Keratinocyte (primary cell): ENCODE data around the gene DDR2. TPM values are rescaled to one million over a fixed set of nuclear protein-coding genes. Genes with fewer than 3 reads are reported as not detected.

Source experiments
- DNase-seq: peaks from one replicate; pipeline ENCODE4 v3.0.0-alpha.2; 2011; ENCODE audit warnings: low read depth, missing footprints, low spot score
- FAIRE-seq: peaks from 2 replicates; lab custom pipeline; 2011; peaks lifted over from hg19 to GRCh38; lab: Jason Lieb, UNC
- H2AFZ ChIP-seq: 2 replicates; pipeline ENCODE4 v1.6.0; 2012; ENCODE audit warnings: low read length, control low read depth, inconsistent platforms; ENCODE audit not compliant: control insufficient read depth
- H3K27ac ChIP-seq: 2 replicates; pipeline ENCODE4 v1.5.1; 2011; ENCODE audit warnings: low read length; ENCODE audit not compliant: control insufficient read depth, insufficient read depth
- H3K27me3 ChIP-seq: 3 replicates; pipeline ENCODE4 v1.6.0; 2011; ENCODE audit warnings: low read length; ENCODE audit not compliant: control insufficient read depth, insufficient read depth; ENCODE audit errors: extremely low read depth
- H3K36me3 ChIP-seq, 2 experiments: 2 replicates in 1 of 2; 3 replicates in 1 of 2; pipeline ENCODE4 v1.5.1; 2011; ENCODE audit warnings: low read length in 2 of 2, mild to moderate bottlenecking in 1 of 2; ENCODE audit not compliant: control insufficient read depth in 2 of 2, insufficient read depth in 2 of 2; ENCODE audit errors: extremely low read depth in 1 of 2
- H3K4me1 ChIP-seq: 3 replicates; pipeline ENCODE4 v1.5.1; 2011; ENCODE audit warnings: low read length; ENCODE audit not compliant: control insufficient read depth, insufficient read depth; ENCODE audit errors: extremely low read depth
- H3K4me2 ChIP-seq: 3 replicates; pipeline ENCODE4 v1.6.0; 2011; ENCODE audit warnings: low read depth, low read length; ENCODE audit not compliant: control insufficient read depth, insufficient read depth; ENCODE audit errors: extremely low read depth
- H3K4me3 ChIP-seq, 3 experiments: fragments of 200-600 bp in 1 of 3; sonication (generic) in 1 of 3; 2 replicates in 2 of 3; 3 replicates in 1 of 3; pipeline ENCODE4 v1.5.1; 2011 to 2016; ENCODE audit warnings: low read length in 3 of 3, mild to moderate bottlenecking in 3 of 3, control low read depth in 2 of 3, inconsistent platforms in 1 of 3, low read depth in 1 of 3, mixed read lengths in 1 of 3, mixed run types in 1 of 3, moderate library complexity in 1 of 3; ENCODE audit not compliant: control insufficient read depth in 2 of 3, insufficient read depth in 2 of 3; ENCODE audit errors: extremely low read depth in 1 of 3
- H3K79me2 ChIP-seq: 2 replicates; pipeline ENCODE4 v1.6.0; 2012; ENCODE audit warnings: low read length; ENCODE audit not compliant: control insufficient read depth, insufficient read depth
- H3K9ac ChIP-seq: 3 replicates; pipeline ENCODE4 v1.6.0; 2011; ENCODE audit warnings: low read length; ENCODE audit not compliant: control insufficient read depth, insufficient read depth; ENCODE audit errors: extremely low read depth
- H3K9me1 ChIP-seq: 3 replicates; pipeline ENCODE4 v1.6.0; 2011; ENCODE audit warnings: low read length; ENCODE audit not compliant: control insufficient read depth, insufficient read depth; ENCODE audit errors: extremely low read depth
- H3K9me3 ChIP-seq: 2 replicates; pipeline ENCODE4 v1.5.1; 2012; ENCODE audit warnings: low read depth, low read length; ENCODE audit not compliant: control insufficient read depth
- H4K20me1 ChIP-seq: 3 replicates; pipeline ENCODE4 v1.6.0; 2011; ENCODE audit warnings: low read length; ENCODE audit not compliant: control insufficient read depth, insufficient read depth; ENCODE audit errors: extremely low read depth
- CTCF ChIP-seq, 3 experiments: IDR thresholded peaks in 1 of 3; conservative IDR thresholded peaks in 1 of 3; optimal IDR thresholded peaks in 1 of 3; 2 replicates in 2 of 3; 3 replicates in 1 of 3; pipeline versions ENCODE3 to v1.5.1; 2011; ENCODE audit warnings: low read length in 3 of 3, mild to moderate bottlenecking in 3 of 3, moderate library complexity in 2 of 3, control low read depth in 1 of 3, inconsistent platforms in 1 of 3; ENCODE audit not compliant: insufficient read depth in 2 of 3; ENCODE audit errors: extremely low read depth in 1 of 3
- EZH2 ChIP-seq: IDR thresholded peaks from one replicate; pipeline ENCODE4 v1.6.1; 2012; ENCODE audit warnings: inconsistent platforms, mild to moderate bottlenecking, low read length, moderate library complexity
- dilution Hi-C: fragments of 300-500 bp; cut with MboI; formaldehyde crosslinking; loops from one replicate; pipeline ENCODE4 v1.7.0; 2020; ENCODE audit warnings: low sequenced_read_pairs; ENCODE audit not compliant: extremely low pct_ligation_motif_present
- polyA plus RNA-seq, 5 experiments: library from polyadenylated mRNA; depleted of rRNA in 3 of 5; stranded (reverse) in 3 of 5; stranded (forward) in 1 of 5; unstranded in 1 of 5; fragments of >200 nt; gene quantifications; 1 replicate in 1 of 5; 2 replicates in 3 of 5; 3 replicates in 1 of 5; pipeline versions ENCODE4 v1.2.1 to v1.2.3, GENCODE V29; 2011 to 2012; ENCODE audit warnings: missing spikeins in 2 of 5, low read depth in 1 of 5, low replicate concordance in 1 of 5

The DDR2 gene
- polyA plus RNA-seq, 1 donor (not counting 4 experiments of a cell fraction or from before 2014, with no cell fraction given), result 0.39 TPM

GRCh38 chr1:162645666-162646065, 13.4 kb downstream of the DDR2 start:
- Histone ChIP-seq H3K9me1 (no peaks in the 10 kb centered on the region), H3K9ac (no peak overlapping the region), H3K4me3 (no peak overlapping the region), H3K4me1 (no peaks in the 10 kb centered on the region), H4K20me1 (no peaks in the 10 kb centered on the region), H3K4me2 (no peak overlapping the region), H2AFZ (no peak overlapping the region), H3K79me2 (no peaks in the 10 kb centered on the region), H3K9me3 (no peaks in the 10 kb centered on the region), H3K27me3 (no peaks in the 10 kb centered on the region), H3K27ac (no peak overlapping the region), H3K36me3 (no peaks in the 10 kb centered on the region)
- dilution Hi-C loops, result no loop called here
- DNase-seq (no peak), FAIRE-seq (no peak)
- TF ChIP-seq CTCF (optimal IDR thresholded peaks at IDR 0.05 in 1 of 3, IDR thresholded peaks at IDR 0.05 in 1 of 3, conservative IDR thresholded peaks at IDR 0.05 in 1 of 3; ENCODE audit: extremely low read depth in 1 of 3, insufficient read depth in 2 of 3, low read length in 3 of 3), result no peak

- FAIRE-seq (no peak), DNase-seq (no peak)
- Histone ChIP-seq H3K9me3 (no peaks in the 10 kb centered on the region), H3K4me1 (no peaks in the 10 kb centered on the region), H3K27me3 (no peaks in the 10 kb centered on the region), H3K79me2 (no peaks in the 10 kb centered on the region), H2AFZ (no peak overlapping the region), H3K9me1 (no peaks in the 10 kb centered on the region), H4K20me1 (no peaks in the 10 kb centered on the region), H3K9ac (no peak overlapping the region), H3K4me2 (no peak overlapping the region), H3K4me3 (no peak overlapping the region), H3K36me3 (no peaks in the 10 kb centered on the region), H3K27ac (no peak overlapping the region)
- dilution Hi-C loops, result no loop called here
- TF ChIP-seq EZH2 (no peak), CTCF (optimal IDR thresholded peaks at IDR 0.05 in 1 of 3, IDR thresholded peaks at IDR 0.05 in 1 of 3, conservative IDR thresholded peaks at IDR 0.05 in 1 of 3; ENCODE audit: extremely low read depth in 1 of 3, insufficient read depth in 2 of 3, low read length in 3 of 3) (no peak)
Measured at GRCh38 chr1:162649583-162649982, 17.3 kb downstream of the DDR2 start.
